ENCODE measurements around the gene SEC24A.

DNA sequence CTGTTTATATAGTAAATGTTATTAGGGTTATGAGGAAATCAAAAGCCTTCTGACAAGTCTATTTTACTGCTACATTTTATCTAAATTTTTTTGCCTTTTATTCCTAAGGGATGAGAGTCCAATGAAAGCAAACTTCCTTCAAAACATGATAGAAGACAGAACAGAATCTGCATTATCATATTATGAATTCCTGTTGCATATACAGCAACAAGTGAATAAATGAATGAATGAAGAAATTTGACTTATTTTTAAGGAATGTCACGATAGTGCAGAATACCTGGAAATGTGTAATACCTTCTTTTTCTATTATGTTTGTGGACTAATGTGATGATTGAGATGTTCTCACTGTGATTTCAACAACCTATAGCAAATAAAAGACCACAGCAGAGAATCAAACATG, 76.3 kb downstream of the SEC24A start:
- TF ChIP-seq, protein P1, sequence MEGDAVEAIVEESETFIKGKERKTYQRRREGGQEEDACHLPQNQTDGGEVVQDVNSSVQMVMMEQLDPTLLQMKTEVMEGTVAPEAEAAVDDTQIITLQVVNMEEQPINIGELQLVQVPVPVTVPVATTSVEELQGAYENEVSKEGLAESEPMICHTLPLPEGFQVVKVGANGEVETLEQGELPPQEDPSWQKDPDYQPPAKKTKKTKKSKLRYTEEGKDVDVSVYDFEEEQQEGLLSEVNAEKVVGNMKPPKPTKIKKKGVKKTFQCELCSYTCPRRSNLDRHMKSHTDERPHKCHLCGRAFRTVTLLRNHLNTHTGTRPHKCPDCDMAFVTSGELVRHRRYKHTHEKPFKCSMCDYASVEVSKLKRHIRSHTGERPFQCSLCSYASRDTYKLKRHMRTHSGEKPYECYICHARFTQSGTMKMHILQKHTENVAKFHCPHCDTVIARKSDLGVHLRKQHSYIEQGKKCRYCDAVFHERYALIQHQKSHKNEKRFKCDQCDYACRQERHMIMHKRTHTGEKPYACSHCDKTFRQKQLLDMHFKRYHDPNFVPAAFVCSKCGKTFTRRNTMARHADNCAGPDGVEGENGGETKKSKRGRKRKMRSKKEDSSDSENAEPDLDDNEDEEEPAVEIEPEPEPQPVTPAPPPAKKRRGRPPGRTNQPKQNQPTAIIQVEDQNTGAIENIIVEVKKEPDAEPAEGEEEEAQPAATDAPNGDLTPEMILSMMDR (IDR thresholded peaks at IDR 0.05) = no peak
- TF ChIP-seq POLR2A (IDR thresholded peaks at IDR 0.05) = no peak

Measured in esophagus squamous epithelium (tissue), 4 donors.